HFFc6 (cell line): ENCODE data around the gene ATXN8OS. TPM values are rescaled to one million over a fixed set of nuclear protein-coding genes. Genes with fewer than 3 reads are reported as not detected.

Source experiments
- DNase-seq: peaks from one replicate; pipeline ENCODE4 v3.0.0-alpha.2; 2018
- H3K27ac Mint-ChIP-seq: 2 replicates; pipeline ENCODE4 v1.8.0; 2020; ENCODE audit warnings: mild to moderate bottlenecking, mixed read lengths
- H3K27me3 Mint-ChIP-seq: 2 replicates; pipeline ENCODE4 v1.8.0; 2021; ENCODE audit warnings: mild to moderate bottlenecking, moderate library complexity, mixed read lengths; ENCODE audit not compliant: insufficient read depth
- H3K36me3 Mint-ChIP-seq: 2 replicates; pipeline ENCODE4 v1.8.0; 2021; ENCODE audit warnings: low read depth, mixed read lengths
- H3K4me1 Mint-ChIP-seq: 2 replicates; pipeline ENCODE4 v1.8.0; 2020; ENCODE audit warnings: low read depth, mixed read lengths
- H3K4me3 Mint-ChIP-seq: 2 replicates; pipeline ENCODE4 v1.8.0; 2020; ENCODE audit warnings: mild to moderate bottlenecking, moderate library complexity, mixed read lengths
- H3K9me3 Mint-ChIP-seq: 2 replicates; pipeline ENCODE4 v1.8.0; 2020; ENCODE audit warnings: mild to moderate bottlenecking, mixed read lengths
- CTCF ChIP-seq: fragments of 200-600 bp; sonication (generic); IDR thresholded peaks from 2 replicates; pipeline ENCODE4 v1.5.0; 2021; ENCODE audit warnings: antibody characterized with exemption, mild to moderate bottlenecking
- long read RNA-seq: library from polyadenylated mRNA; unstranded; transcript quantifications from one replicate; pipeline ENCODE4 v2.0.0, GENCODE V29; 2019
- total RNA-seq, 6 experiments: library from RNA; stranded (reverse); fragmentation: NEBNext Ultra II Directional; extraction: Animal tissue kit (Norgen Biotek cat#: 25700); gene quantifications; 2 replicates in 1 of 6; 3 replicates in 5 of 6; pipeline ENCODE4 v1.2.3, GENCODE V29; 2021

ATXN8OS gene
- total RNA-seq, result not detected
- long read RNA-seq, result 0 reads

DNA sequence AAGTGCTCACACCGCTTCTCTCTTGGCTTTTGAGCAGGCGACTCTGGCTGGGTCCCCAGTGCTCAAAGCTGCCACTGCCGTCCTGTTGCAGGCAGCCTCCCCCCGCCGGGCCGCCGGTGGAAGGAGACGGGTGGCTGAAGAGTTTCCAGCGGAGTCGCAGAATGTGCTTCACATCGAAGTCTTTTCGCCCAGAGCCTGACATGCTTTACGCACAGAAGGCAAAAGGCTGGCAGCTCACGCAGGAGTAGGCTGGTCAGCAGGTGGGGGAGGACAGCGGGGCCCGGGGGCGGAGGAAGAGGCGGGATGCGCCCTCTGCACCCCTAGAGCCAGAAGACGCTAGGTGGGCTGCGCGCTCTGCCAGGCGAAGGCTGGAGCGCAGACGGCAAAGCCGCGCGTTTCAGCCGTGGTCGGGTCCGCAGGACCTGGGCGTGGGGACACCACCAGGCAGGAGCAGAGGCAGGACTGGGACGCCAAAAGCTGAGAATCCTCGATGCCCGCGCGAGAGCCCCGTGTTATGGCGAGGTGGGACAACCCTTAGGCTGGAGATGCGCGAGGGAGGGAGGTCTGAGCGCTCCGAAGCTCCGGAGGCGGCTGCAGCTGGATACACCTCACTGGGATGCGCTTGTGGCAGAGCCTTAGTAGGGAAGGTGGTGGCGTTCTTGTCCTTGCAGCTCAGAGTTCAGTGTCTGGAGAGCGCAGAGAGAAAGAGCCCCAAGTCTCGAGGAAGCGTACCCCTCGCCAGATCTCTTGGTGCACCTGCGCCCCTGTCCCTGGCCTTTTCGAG is at the start of gene ATXN8OS:
Gene ATXN8OS, plus strand, starts transcription at position 329 of the 784 bp plus-strand sequence.
- Mint-ChIP-seq H3K27me3 (no peaks in the 10 kb centered on the region), H3K36me3 (no peaks in the 10 kb centered on the region; the same call in 1 of the 2 replicates), H3K4me1 (no peaks in the 10 kb centered on the region), H3K4me3 (no peak within 1 kb of the TSS), H3K9me3 (peaks cover 24% of the 10 kb centered on the region), H3K27ac (no peak within 1 kb of the TSS)
- no peak for DNase-seq
- TF ChIP-seq CTCF, result no peak

DNA sequence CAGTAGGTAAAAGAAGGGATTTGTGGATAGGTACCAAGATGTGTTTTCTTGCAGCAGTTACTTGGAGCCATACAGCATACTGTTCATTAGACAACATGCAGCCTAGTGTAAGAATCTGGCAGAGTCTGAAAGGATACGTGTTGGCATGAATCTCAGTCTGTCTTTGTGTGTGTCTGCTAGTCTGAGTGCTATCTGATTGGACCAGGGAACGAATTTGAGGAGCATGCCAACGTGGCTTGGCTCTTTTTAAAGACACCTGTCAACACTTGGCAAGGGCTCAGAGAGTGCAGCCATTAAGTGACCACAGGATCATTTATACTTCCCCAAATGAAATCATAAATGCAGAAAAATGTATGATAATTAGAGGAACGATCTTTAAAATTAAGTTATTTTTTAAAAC is 27.6 kb upstream of the ATXN8OS start:
- Mint-ChIP-seq H3K36me3 (no peaks in the 10 kb centered on the region), H3K27me3 (no peaks in the 10 kb centered on the region; the same call in 1 of the 2 replicates), H3K4me3 (no peak overlapping the region), H3K27ac (no peak overlapping the region), H3K4me1 (no peaks in the 10 kb centered on the region), H3K9me3 (peaks cover 33% of the 10 kb centered on the region)
- no peak for DNase-seq
- no peak for TF ChIP-seq CTCF

DNA sequence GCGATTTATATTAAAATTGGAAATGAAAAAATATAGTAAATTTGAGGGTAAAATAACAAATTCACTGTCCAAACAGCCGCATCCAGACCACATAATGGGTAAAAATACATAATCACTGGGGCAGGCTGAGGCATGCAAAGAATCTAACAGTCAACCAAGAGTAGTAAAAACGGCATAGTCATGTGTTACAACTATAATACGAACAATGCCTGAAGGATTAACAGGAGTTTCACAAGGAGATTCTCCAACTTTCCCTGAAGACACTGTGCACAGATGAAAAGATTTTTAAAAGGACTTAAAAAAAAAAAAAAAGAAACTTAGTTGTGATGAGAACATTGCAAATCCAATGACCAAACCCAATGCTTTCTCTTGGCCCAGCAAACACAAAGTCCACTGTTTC is 20.4 kb upstream of the ATXN8OS start:
- Mint-ChIP-seq H3K9me3 (peaks cover 37% of the 10 kb centered on the region), H3K27me3 (no peaks in the 10 kb centered on the region), H3K4me1 (no peaks in the 10 kb centered on the region), H3K36me3 (peaks cover 5% of the 10 kb centered on the region), H3K4me3 (no peak overlapping the region), H3K27ac (no peak overlapping the region)
- no peak for TF ChIP-seq CTCF
- no peak for DNase-seq

GRCh38 chr13:70088926-70089325 is 18.7 kb upstream of the ATXN8OS start:
- Mint-ChIP-seq H3K27me3 (no peaks in the 10 kb centered on the region), H3K4me1 (no peaks in the 10 kb centered on the region), H3K27ac (no peak overlapping the region), H3K4me3 (no peak overlapping the region), H3K36me3 (peaks cover 5% of the 10 kb centered on the region), H3K9me3 (peaks cover 41% of the 10 kb centered on the region)
- no peak for DNase-seq
- TF ChIP-seq CTCF, result no peak

- Mint-ChIP-seq H3K27ac (no peak overlapping the region), H3K27me3 (no peaks in the 10 kb centered on the region), H3K4me1 (no peaks in the 10 kb centered on the region), H3K4me3 (no peak overlapping the region), H3K9me3 (peaks cover 36% of the 10 kb centered on the region), H3K36me3 (peaks cover 5% of the 10 kb centered on the region)
- TF ChIP-seq CTCF, result no peak
- DNase-seq, result no peak
These were observed 17.4 kb upstream of the ATXN8OS start for GRCh38 chr13:70090036-70090723.
